Measurements from ENCODE around the gene STRBP.
A peak's percentile ranks its signal among the peaks of the same experiment; 100 is the strongest.
"Not testable (repeated sequence)": the region's sequence is repeated elsewhere in the genome, so short reads cannot be mapped to it uniquely, and the experiment has no call there.

STRBP gene

GRCh38 chr9:123268465-123269259 lies at the start of gene STRBP:
TSS of gene STRBP (minus strand) at chr9:123268586. CDS start at chr9:123184134, 84,452 bp downstream.
- DNase-seq = peak; percentile 92

- no peak for DNase-seq
These were observed 47.8 kb upstream of the STRBP start for GRCh38 chr9:123316053-123316718.

GRCh38 chr9:123315635-123316034 lies 47.2 kb upstream of the STRBP start:
- DNase-seq = no peak

GRCh38 chr9:123314617-123315016 lies 46.2 kb upstream of the STRBP start:
- DNase-seq = no peak

- DNase-seq = no peak
These were observed 44.0 kb upstream of the STRBP start for GRCh38 chr9:123312306-123312877.

GRCh38 chr9:123311250-123311752 lies 42.9 kb upstream of the STRBP start:
- no peak for DNase-seq

- DNase-seq = no peak
These were observed 42.3 kb upstream of the STRBP start for GRCh38 chr9:123310551-123311249.

- no peak for DNase-seq
These were observed 41.2 kb upstream of the STRBP start for GRCh38 chr9:123309611-123310010.

- no peak for DNase-seq
These were observed 37.5 kb upstream of the STRBP start for GRCh38 chr9:123305879-123306278.

GRCh38 chr9:123304340-123304691 lies 35.9 kb upstream of the STRBP start:
- no peak for DNase-seq

- DNase-seq = no peak
These were observed 34.2 kb upstream of the STRBP start for GRCh38 chr9:123302348-123303214.

- DNase-seq = not testable (repeated sequence)
These were observed 33.5 kb upstream of the STRBP start for GRCh38 chr9:123301936-123302335.

- DNase-seq = no peak
These were observed 32.2 kb upstream of the STRBP start for GRCh38 chr9:123300554-123300953.

GRCh38 chr9:123299558-123300126 lies 31.3 kb upstream of the STRBP start:
- no peak for DNase-seq

GRCh38 chr9:123296174-123296573 lies 27.8 kb upstream of the STRBP start:
- DNase-seq = no peak

- DNase-seq = no peak
These were observed 23.4 kb upstream of the STRBP start for GRCh38 chr9:123291736-123292135.

GRCh38 chr9:123290764-123291163 lies 22.4 kb upstream of the STRBP start:
- no peak for DNase-seq

- no peak for DNase-seq
These were observed 19.3 kb upstream of the STRBP start for GRCh38 chr9:123287639-123288038.

- no peak for DNase-seq
These were observed 17.9 kb upstream of the STRBP start for GRCh38 chr9:123286324-123286723.

- DNase-seq = no peak
These were observed 16.3 kb upstream of the STRBP start for GRCh38 chr9:123284656-123285055.

GRCh38 chr9:123283455-123283854 lies 15.1 kb upstream of the STRBP start:
- no peak for DNase-seq

- no peak for DNase-seq
These were observed 14.6 kb upstream of the STRBP start for GRCh38 chr9:123283048-123283408.

All from stimulated activated CD4-positive, alpha-beta T cell treated with anti-CD3 and anti-CD28 coated beads, Interleukin-2, amount 100 ng/mL, for 48 hours (primary cell).